Right atrium auricular region (tissue), 2 donors: Measurements from ENCODE around the gene TMEM151A. TPM values are rescaled to one million over a fixed set of nuclear protein-coding genes. Genes with fewer than 3 reads are reported as not detected.
A peak's percentile ranks its signal among the peaks of the same experiment; 100 is the strongest.

Experiments
- DNase-seq: peaks from one replicate; pipeline ENCODE4 v3.0.0-alpha.2; 2019; ENCODE audit warnings: low spot score
- H3K27ac ChIP-seq, 2 donors: fragments of 200-600 bp; sonication (generic); 1 replicate in 1 of 2; 2 replicates in 1 of 2; pipeline ENCODE4 v1.5.1; 2016 to 2019
- H3K27me3 ChIP-seq, 2 donors: fragments of 200-600 bp; sonication (generic); one replicate each; pipeline versions ENCODE4 v1.5.1 to v1.6.0; 2017 to 2019
- H3K36me3 ChIP-seq: fragments of 200-600 bp; sonication (generic); one replicate; pipeline ENCODE4 v1.5.1; 2016
- H3K4me1 ChIP-seq, 2 donors: fragments of 200-600 bp; sonication (generic); one replicate each; pipeline versions ENCODE4 v1.5.1 to v1.6.0; 2017 to 2019
- H3K4me3 ChIP-seq, 2 donors: fragments of 200-600 bp; sonication (generic); 1 replicate in 1 of 2; 2 replicates in 1 of 2; pipeline ENCODE4 v1.5.1; 2017 to 2019; ENCODE audit warnings: mild to moderate bottlenecking in 1 of 2, moderate library complexity in 1 of 2
- H3K9me3 ChIP-seq, 2 donors: fragments of 200-600 bp; sonication (generic); one replicate each; pipeline ENCODE4 v1.5.1; 2019
- CTCF ChIP-seq, 2 donors: fragments of 200-600 bp; sonication (generic); IDR thresholded peaks; one replicate each; pipeline ENCODE4 v1.5.1; 2019; ENCODE audit warnings: antibody characterized with exemption in 2 of 2
- total RNA-seq, 2 donors: library from RNA; depleted of rRNA; stranded (reverse); fragments of >200 nt; gene quantifications; one replicate each; pipeline ENCODE4 v1.1.0, GENCODE V29; 2016

The TMEM151A gene
- total RNA-seq, 2 donors from 2014 or later = 1.4 to 5.5 TPM

- peak overlapping the region; percentile 33 to 58 for H3K4me3 ChIP-seq
- no peak for DNase-seq
- H3K27me3 ChIP-seq = no peaks in the 10 kb centered on the region
- H3K9me3 ChIP-seq = no peaks in the 10 kb centered on the region
- no peak for TF ChIP-seq CTCF (IDR thresholded peaks at IDR 0.05)
- peaks cover 0 to 61% of the 10 kb centered on the region in 2 donors for H3K4me1 ChIP-seq
- H3K27ac ChIP-seq = peak overlapping the region; percentile 90 to 94
- no peaks in the 10 kb centered on the region for H3K36me3 ChIP-seq
Observed at GRCh38 chr11:66314561-66315497, 23.1 kb downstream of the TMEM151A start.

DNA sequence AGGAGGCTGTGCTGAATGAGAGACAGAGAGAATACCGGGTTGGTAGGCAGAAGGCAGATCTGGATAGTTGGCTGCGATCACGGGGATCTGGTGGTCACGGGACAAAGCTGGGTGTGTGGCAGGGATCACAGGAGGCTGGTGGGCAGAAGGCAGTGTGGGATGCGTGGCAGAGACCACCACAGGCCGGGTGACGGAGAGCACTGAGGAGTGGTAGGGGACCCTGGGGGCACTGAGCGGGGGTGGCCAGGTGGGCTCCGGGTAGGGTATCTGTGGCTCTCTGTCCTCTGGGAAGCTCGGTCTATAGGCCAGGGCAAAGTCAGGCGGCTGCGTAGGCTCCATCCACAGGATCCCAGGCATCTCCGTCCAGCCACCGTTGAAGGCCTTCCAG lies 23.8 kb downstream of the TMEM151A start:
- Histone ChIP-seq H3K4me3 (peak overlapping the region; percentile 33 to 58), H3K9me3 (no peaks in the 10 kb centered on the region), H3K4me1 (peaks cover 0 to 61% of the 10 kb centered on the region in 2 donors), H3K27me3 (no peaks in the 10 kb centered on the region), H3K27ac (peak overlapping the region; percentile 78 to 90), H3K36me3 (no peaks in the 10 kb centered on the region)
- no peak for TF ChIP-seq CTCF (IDR thresholded peaks at IDR 0.05)
- DNase-seq = no peak

DNA sequence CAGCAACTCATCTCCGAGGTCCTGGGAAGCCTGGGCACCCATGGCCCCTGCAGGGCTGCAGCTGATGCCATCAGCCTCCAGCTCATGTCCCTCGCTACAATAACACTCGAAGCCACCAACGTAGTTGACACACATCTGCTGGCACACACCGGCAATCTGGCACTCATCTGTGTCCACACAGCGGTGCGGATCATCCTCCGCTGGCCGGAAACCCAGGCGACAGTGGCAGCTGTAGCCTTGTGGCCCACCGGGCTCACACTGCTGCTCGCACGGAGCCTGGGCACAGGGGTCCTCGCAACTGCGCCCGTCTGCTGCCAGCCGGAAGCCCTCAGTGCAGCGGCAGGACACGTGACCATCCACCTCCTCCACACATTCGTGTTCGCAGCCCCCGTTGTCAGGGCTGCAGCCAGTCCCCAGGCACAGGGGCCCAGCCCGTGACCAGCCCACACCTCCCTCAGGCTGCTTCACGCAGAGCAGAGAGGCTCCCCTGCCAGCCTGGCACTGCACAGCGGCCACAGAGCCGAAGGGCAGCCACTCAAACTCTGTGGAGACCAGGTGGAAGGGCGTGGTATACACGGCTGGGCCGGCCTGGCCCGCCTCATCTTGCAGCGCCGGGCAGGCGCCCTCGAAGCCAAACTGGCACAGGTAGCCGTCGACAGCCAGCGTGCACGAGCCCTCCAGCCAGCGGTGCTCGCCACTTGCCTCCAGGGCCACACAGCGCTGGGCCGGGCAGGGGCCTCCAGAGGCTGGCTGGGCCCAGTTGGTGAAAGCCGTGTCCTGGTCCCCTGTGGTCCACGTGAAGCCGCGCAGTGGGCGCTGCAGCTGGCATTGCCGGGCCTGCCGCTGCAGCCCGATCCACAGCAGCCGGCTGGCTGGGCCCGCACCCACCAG lies 24.5 kb downstream of the TMEM151A start:
- DNase-seq = no peak
- Histone ChIP-seq H3K27me3 (no peaks in the 10 kb centered on the region), H3K27ac (peak overlapping the region; percentile 78 to 90), H3K9me3 (no peaks in the 10 kb centered on the region), H3K4me3 (peak overlapping the region; percentile 33 to 58), H3K4me1 (peaks cover 0 to 61% of the 10 kb centered on the region in 2 donors), H3K36me3 (no peaks in the 10 kb centered on the region)
- no peak for TF ChIP-seq CTCF (IDR thresholded peaks at IDR 0.05)

DNA sequence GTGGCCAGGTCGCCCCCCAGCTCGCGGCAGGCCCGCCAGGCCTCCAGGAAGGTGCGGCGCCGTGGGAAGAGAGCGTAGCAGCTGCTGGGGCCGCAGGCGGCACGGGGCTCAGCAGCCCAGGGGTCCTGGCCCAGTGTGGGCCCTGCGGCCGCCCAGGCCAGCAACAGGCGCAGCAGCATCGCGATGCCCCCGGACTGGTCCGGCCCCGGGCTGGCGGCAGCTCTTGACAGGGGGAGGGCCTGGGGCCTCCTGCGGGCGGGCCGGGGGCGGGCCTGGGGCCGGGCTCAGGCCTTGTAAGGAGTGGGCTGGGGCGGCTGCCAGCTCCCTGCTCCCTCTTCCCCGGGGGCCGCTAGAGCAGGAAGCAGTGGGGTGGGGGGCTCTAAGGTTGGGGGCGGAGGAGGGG lies 25.2 kb downstream of the TMEM151A start, which contains the start of gene CD248:
CD248 (minus strand) TSS at position 196 of the 403 bp plus-strand sequence; CDS start at position 179, 17 bp downstream.
- H3K27ac ChIP-seq = peak within 1 kb of the TSS; percentile 78 to 90

More for the DNA sequence above, 25.2 kb downstream of the TMEM151A start, which contains the start of gene CD248:
- no peak for DNase-seq
- Histone ChIP-seq H3K9me3 (no peaks in the 10 kb centered on the region), H3K27me3 (no peaks in the 10 kb centered on the region), H3K36me3 (no peaks in the 10 kb centered on the region), H3K4me1 (peaks cover 0 to 61% of the 10 kb centered on the region in 2 donors), H3K4me3 (peak within 1 kb of the TSS; percentile 33 to 58)
- TF ChIP-seq CTCF (IDR thresholded peaks at IDR 0.05) = no peak
